GM12875 (cell line): ENCODE data around the gene RASAL3.

Experiments used
- H3K4me3 ChIP-seq: one replicate; pipeline ENCODE4 v1.5.1; 2011; ENCODE audit warnings: low read depth, low read length, control low read depth
- CTCF ChIP-seq: IDR thresholded peaks from 2 replicates; pipeline ENCODE4 v1.5.1; 2011; ENCODE audit warnings: low read depth, mild to moderate bottlenecking, control low read depth, inconsistent platforms, low read length, moderate library complexity, borderline replicate concordance; ENCODE audit not compliant: insufficient read depth

RASAL3 gene

GRCh38 chr19:15424121-15424520 is 40.2 kb downstream of the RASAL3 start:
- H3K4me3 ChIP-seq: no peak overlapping the region
- TF ChIP-seq CTCF: no peak

- H3K4me3 ChIP-seq: no peak overlapping the region
- TF ChIP-seq CTCF: no peak
Observed at GRCh38 chr19:15423130-15423529, 41.2 kb downstream of the RASAL3 start.

- H3K4me3 ChIP-seq: no peak overlapping the region
- TF ChIP-seq CTCF: no peak
Observed at GRCh38 chr19:15422296-15423075, 41.9 kb downstream of the RASAL3 start.

GRCh38 chr19:15421721-15422260 is 42.6 kb downstream of the RASAL3 start:
- TF ChIP-seq CTCF: no peak
- H3K4me3 ChIP-seq: no peak overlapping the region

GRCh38 chr19:15421136-15421695 is 43.1 kb downstream of the RASAL3 start:
- H3K4me3 ChIP-seq: no peak overlapping the region
- TF ChIP-seq CTCF: no peak

- no peak for TF ChIP-seq CTCF
Observed at GRCh38 chr19:15419413-15420025, 44.8 kb downstream of the RASAL3 start.

More at GRCh38 chr19:15419413-15420025, 44.8 kb downstream of the RASAL3 start:
- H3K4me3 ChIP-seq: no peak overlapping the region
